Heart right ventricle (tissue), 16 donors: Measurements from ENCODE around the gene MKRN1. TPM values are rescaled to one million over a fixed set of nuclear protein-coding genes. Genes with fewer than 3 reads are reported as not detected.

Experiments
- ATAC-seq, 8 donors: fragments of 200-7000 bp; cut with Tn5 transposase; one replicate each; pipeline ENCODE4 v1.9.1; 2020; ENCODE audit warnings: mild to moderate bottlenecking in 8 of 8, moderate library complexity in 8 of 8, moderate number of reproducible peaks in 1 of 8
- DNase-seq, 2 donors: peaks; one replicate each; pipeline ENCODE4 v3.0.0-alpha.2; 2020
- H3K27ac ChIP-seq, 10 donors: fragments of 200-600 bp; sonication (generic) in 2 of 10; one replicate each; pipeline versions ENCODE4 v1.5.0 to v1.8.0; 2020 to 2022; ENCODE audit warnings: mild to moderate bottlenecking in 3 of 10
- H3K27me3 ChIP-seq, 7 donors: fragments of 200-600 bp; one replicate each; pipeline ENCODE4 v1.8.0; 2021 to 2022; ENCODE audit warnings: mild to moderate bottlenecking in 2 of 7
- H3K36me3 ChIP-seq, 9 donors: fragments of 200-600 bp; sonication (generic) in 1 of 9; one replicate each; pipeline versions ENCODE4 v1.5.0 to v1.8.0; 2020 to 2022; ENCODE audit warnings: mild to moderate bottlenecking in 2 of 9
- H3K4me1 ChIP-seq, 9 donors: fragments of 200-600 bp; sonication (generic) in 1 of 9; one replicate each; pipeline versions ENCODE4 v1.5.0 to v1.8.0; 2020 to 2022; ENCODE audit warnings: mild to moderate bottlenecking in 4 of 9
- H3K4me3 ChIP-seq, 10 donors: fragments of 200-600 bp; sonication (generic) in 2 of 10; one replicate each; pipeline versions ENCODE4 v1.5.0 to v1.8.0; 2020 to 2022; ENCODE audit warnings: mild to moderate bottlenecking in 7 of 10, moderate library complexity in 2 of 10
- H3K9me3 ChIP-seq, 11 donors: fragments of 200-600 bp in 10 of 11; sonication (generic) in 2 of 11; one replicate each; pipeline versions ENCODE4 v1.5.0 to v1.8.0; 2013 to 2022; ENCODE audit warnings: mild to moderate bottlenecking in 2 of 11, control low read depth in 1 of 11, moderate library complexity in 1 of 11
- WGBS, 2 donors: extraction: QIAGEN DNeasy Blood & Tissue Kit; methylation state at CpG; one replicate each; pipeline ENCODE4 v1.1.7; 2013; ENCODE audit warnings: inconsistent platforms in 1 of 2; 5-methylcytosine and 5-hydroxymethylcytosine counted together
- intact Hi-C, 10 donors: fragments of 100-400 bp; cut with DNase I; formaldehyde crosslinking; loops; one replicate each; pipeline versions ENCODE4 v1.11.1 to v1.14.2; 2022
- polyA plus RNA-seq, 2 donors: library from polyadenylated mRNA; stranded (reverse); fragments of 200-250 nt; gene quantifications; one replicate each; pipeline ENCODE4 v1.2.3, GENCODE V29; 2013
- total RNA-seq, 10 donors: library from RNA; stranded (reverse); fragmentation: NEBNext Ultra II Directional in 3 of 10; extraction: Animal tissue kit (Norgen Biotek cat#: 25700) in 3 of 10; gene quantifications; one replicate each; pipeline versions ENCODE4 v1.2.1 to v1.2.4, GENCODE V29; 2021 to 2023
- TF ChIP-seq, protein P1 (sequence below), 9 donors: fragments of 200-600 bp; sonication (generic) in 2 of 9; IDR thresholded peaks; one replicate each; pipeline versions ENCODE4 v1.5.0 to v1.8.0; 2021 to 2022; ENCODE audit warnings: antibody characterized with exemption in 9 of 9, mild to moderate bottlenecking in 5 of 9, moderate library complexity in 1 of 9
- donor health status: Arrhythmogenic right ventricular cardiomyopathy.
- donor health status: ischemic (EF 13 %, LVEDD 7.1; RV severe dilation, severe dysfunction).
- donor health status: healthy with polysubstance abuse.
- donor health status: DM: no; HTN: yes; CAD: no.
- donor health status: DM: no; HTN: no; CAD: no.
- donor health status: ischemic (EF 25% LVEDD 6.9; RV normal size, moderate dysfunction).
- donor health status: ischemic (EF 25% LVEDD 5.7; RV mildly dilated, moderate dysfunction).
- donor health status: healthy.
- donor health status: DM: yes; HTN: yes; CAD: no.
- donor health status: Ischemic cardiomyopathy.
- donor health status: ischemic (EF 35%, LVEDD 5.7; RV mildly dilated, moderate dysfunction).
- donor health status: nonischemic (EF 11% LVEDD 7.7; RV severe dilation, severe dysfunction).
- donor health status: DM: yes; HTN: yes; CAD: no.
- donor health status: PGD.
- donor health status: ischemic (EF 29% LVEDD 5.4; RV normal size, mild dysfunction).
- donor health status: nonischemic (EF 23%, LVEDD 6.1; RV moderate dilation, normal function).

MKRN1 gene
- total and polyA plus RNA-seq, 12 donors = 38.5 to 113 (median 90.3) TPM

DNA sequence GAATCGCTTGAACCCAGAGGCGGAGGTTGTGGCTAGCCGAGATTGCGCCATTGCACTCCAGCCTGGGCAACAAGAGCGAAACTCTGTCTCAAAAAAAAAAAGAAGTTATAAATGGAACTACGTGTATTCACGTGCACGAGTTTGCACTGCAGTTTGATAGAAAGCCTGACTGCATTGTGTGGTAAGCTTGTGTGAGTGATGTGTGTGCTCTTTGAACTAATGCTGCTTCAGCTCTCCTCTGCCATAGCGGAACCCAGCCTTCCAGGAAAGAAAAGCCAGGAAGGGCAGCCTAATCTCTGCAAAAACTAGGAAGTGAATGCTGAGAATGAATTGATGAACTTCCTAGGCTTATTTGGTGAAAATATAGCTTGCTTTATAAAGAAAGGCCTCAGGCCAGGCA lies 15.6 kb upstream of the MKRN1 start:
- ATAC-seq (peak in 4 of 8 donors; percentile 25 to 55 (median 34)), DNase-seq (no peak)
- H3K27ac ChIP-seq = no peak overlapping the region
- TF ChIP-seq, protein P1, sequence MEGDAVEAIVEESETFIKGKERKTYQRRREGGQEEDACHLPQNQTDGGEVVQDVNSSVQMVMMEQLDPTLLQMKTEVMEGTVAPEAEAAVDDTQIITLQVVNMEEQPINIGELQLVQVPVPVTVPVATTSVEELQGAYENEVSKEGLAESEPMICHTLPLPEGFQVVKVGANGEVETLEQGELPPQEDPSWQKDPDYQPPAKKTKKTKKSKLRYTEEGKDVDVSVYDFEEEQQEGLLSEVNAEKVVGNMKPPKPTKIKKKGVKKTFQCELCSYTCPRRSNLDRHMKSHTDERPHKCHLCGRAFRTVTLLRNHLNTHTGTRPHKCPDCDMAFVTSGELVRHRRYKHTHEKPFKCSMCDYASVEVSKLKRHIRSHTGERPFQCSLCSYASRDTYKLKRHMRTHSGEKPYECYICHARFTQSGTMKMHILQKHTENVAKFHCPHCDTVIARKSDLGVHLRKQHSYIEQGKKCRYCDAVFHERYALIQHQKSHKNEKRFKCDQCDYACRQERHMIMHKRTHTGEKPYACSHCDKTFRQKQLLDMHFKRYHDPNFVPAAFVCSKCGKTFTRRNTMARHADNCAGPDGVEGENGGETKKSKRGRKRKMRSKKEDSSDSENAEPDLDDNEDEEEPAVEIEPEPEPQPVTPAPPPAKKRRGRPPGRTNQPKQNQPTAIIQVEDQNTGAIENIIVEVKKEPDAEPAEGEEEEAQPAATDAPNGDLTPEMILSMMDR (IDR thresholded peaks at IDR 0.05) = no peak
- intact Hi-C loops = no loop called here
- H3K36me3 ChIP-seq = no peaks in the 10 kb centered on the region
- H3K4me1 ChIP-seq = no peaks in the 10 kb centered on the region
- no peaks in the 10 kb centered on the region for H3K9me3 ChIP-seq
- H3K27me3 ChIP-seq = no peaks in the 10 kb centered on the region
- 85 to 87% methylated on average over 9 of the region's 9 CpGs for WGBS, 2 donors
- no peak overlapping the region for H3K4me3 ChIP-seq

- H3K4me3 ChIP-seq = no peak overlapping the region
- intact Hi-C loops = no loop called here
- ATAC-seq (no peak), DNase-seq (no peak)
- TF ChIP-seq, protein P1 (IDR thresholded peaks at IDR 0.05) = no peak
- H3K36me3 ChIP-seq = no peaks in the 10 kb centered on the region
- WGBS, 2 donors = 86 to 91% methylated on average over 2 of the region's 2 CpGs
- H3K9me3 ChIP-seq = no peaks in the 10 kb centered on the region
- H3K27ac ChIP-seq = no peak overlapping the region
- H3K4me1 ChIP-seq = peaks cover 0 to 5% (median 0%) of the 10 kb centered on the region in 9 donors
- H3K27me3 ChIP-seq = no peaks in the 10 kb centered on the region
Measured at GRCh38 chr7:140489026-140489359, 9.7 kb upstream of the MKRN1 start.

DNA sequence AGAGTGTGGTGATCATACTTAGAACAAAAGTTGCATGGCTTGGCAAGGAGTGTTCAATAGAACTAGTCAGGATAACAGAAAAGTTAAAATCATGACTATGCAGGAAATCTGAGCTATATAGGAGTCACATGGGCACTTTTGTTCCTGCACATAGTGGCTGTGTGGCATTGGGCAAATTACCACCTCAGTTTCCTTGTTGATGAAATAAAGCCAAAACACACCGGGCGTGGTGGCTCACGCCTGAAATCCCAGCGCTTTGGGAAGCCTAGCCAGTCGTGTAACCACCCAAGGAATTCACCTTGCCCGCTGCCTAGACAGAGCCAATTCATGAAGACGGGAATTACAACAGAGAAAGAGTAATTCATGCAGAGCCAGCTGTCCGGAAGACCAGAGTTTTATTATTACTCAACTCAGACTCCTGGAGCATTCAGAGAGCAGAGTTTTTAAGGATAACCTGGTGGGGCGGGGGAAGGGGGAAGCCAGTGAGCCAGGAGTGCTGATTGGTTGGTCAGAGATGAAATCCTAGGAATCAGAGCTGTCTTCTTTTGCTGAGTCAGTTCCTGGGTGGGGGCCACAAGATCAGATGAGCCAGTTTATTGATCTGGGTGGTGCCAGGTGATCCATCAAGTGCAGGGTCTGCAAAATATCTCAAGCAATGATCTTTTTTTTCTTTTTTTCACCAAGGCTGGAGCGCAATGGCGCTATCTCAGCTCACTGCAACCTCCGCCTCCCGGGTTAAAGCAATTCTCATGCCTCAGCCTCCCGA lies 6.4 kb upstream of the MKRN1 start:
- whole genome bisulfite sequencing, 2 donors = 71 to 84% methylated on average over 14 of the region's 14 CpGs
- DNase-seq = no peak

GRCh38 chr7:140484951-140485499 lies 5.7 kb upstream of the MKRN1 start:
- H3K9me3 ChIP-seq = no peaks in the 10 kb centered on the region
- DNase-seq = no peak
- intact Hi-C loops = no loop called here
- no peak overlapping the region for H3K27ac ChIP-seq
- peaks cover 0 to 5% (median 0%) of the 10 kb centered on the region in 9 donors for H3K4me1 ChIP-seq
- TF ChIP-seq, protein P1 (IDR thresholded peaks at IDR 0.05) = no peak
- H3K27me3 ChIP-seq = no peaks in the 10 kb centered on the region
- ATAC-seq = no peak
- H3K4me3 ChIP-seq = no peak overlapping the region
- 59 to 66% methylated on average over 5 of the region's 5 CpGs for WGBS, 2 donors
- H3K36me3 ChIP-seq = no peaks in the 10 kb centered on the region

More for the DNA sequence above, 6.4 kb upstream of the MKRN1 start:
- no peaks in the 10 kb centered on the region for H3K9me3 ChIP-seq
- no peak overlapping the region for H3K27ac ChIP-seq
- intact Hi-C loops = no loop called here
- H3K4me3 ChIP-seq = no peak overlapping the region
- no peaks in the 10 kb centered on the region for H3K27me3 ChIP-seq
- peaks cover 0 to 5% (median 0%) of the 10 kb centered on the region in 9 donors for H3K4me1 ChIP-seq
- no peak for ATAC-seq
- TF ChIP-seq, protein P1 (IDR thresholded peaks at IDR 0.05) = no peak
- H3K36me3 ChIP-seq = no peaks in the 10 kb centered on the region
